Loucy (cell line): Measurements from ENCODE around the gene KIRREL3.

Source experiments
- H2AFZ ChIP-seq: fragments of 200-600 bp; sonication (generic); 2 replicates; pipeline ENCODE4 v1.6.0; 2016; ENCODE audit warnings: antibody characterized with exemption, mild to moderate bottlenecking, low read length, moderate library complexity
- H3F3A ChIP-seq: fragments of 200-600 bp; 2 replicates; pipeline ENCODE4 v1.6.0; 2016; ENCODE audit warnings: antibody characterized with exemption, low read depth, mild to moderate bottlenecking
- H3K27me3 ChIP-seq: fragments of 200-600 bp; sonication (generic); 2 replicates; pipeline ENCODE4 v1.6.1; 2014; ENCODE audit warnings: low read length, mild to moderate bottlenecking; ENCODE audit not compliant: insufficient read depth, poor library complexity, severe bottlenecking
- H3K36me3 ChIP-seq: fragments of 200-600 bp; sonication (generic); 2 replicates; pipeline ENCODE4 v1.6.1; 2016; ENCODE audit warnings: low read length; ENCODE audit not compliant: insufficient read depth
- H3K4me1 ChIP-seq: fragments of 200-600 bp; sonication (generic); 2 replicates; pipeline ENCODE4 v1.5.1; 2014; ENCODE audit warnings: low read length, mild to moderate bottlenecking; ENCODE audit not compliant: insufficient read depth, poor library complexity, severe bottlenecking
- H3K4me2 ChIP-seq: fragments of 200-600 bp; sonication (generic); 2 replicates; pipeline ENCODE4 v1.6.0; 2014; ENCODE audit warnings: antibody characterized with exemption, low read length, low read depth, mild to moderate bottlenecking; ENCODE audit not compliant: poor library complexity, severe bottlenecking
- H3K4me3 ChIP-seq: fragments of 200-600 bp; sonication (generic); 2 replicates; pipeline ENCODE4 v1.5.1; 2014; ENCODE audit warnings: low read length, mild to moderate bottlenecking, mixed read lengths; ENCODE audit not compliant: poor library complexity, severe bottlenecking
- H3K79me2 ChIP-seq: fragments of 200-600 bp; sonication (generic); 2 replicates; pipeline ENCODE4 v1.6.1; 2014; ENCODE audit warnings: low read length; ENCODE audit not compliant: insufficient read depth
- H3K9ac ChIP-seq: fragments of 200-600 bp; sonication (generic); 2 replicates; pipeline ENCODE4 v1.6.0; 2014; ENCODE audit warnings: mild to moderate bottlenecking, low read depth, low read length, moderate library complexity; ENCODE audit not compliant: poor library complexity, severe bottlenecking
- H3K9me2 ChIP-seq: fragments of 200-600 bp; sonication (generic); replicated peaks from 2 replicates; pipeline ENCODE4 v1.6.1; 2016; ENCODE audit warnings: low read depth, low read length, mixed read lengths
- H3K9me3 ChIP-seq: fragments of 200-600 bp; sonication (generic); 2 replicates; pipeline ENCODE4 v1.6.1; 2014; ENCODE audit warnings: mild to moderate bottlenecking, antibody characterized with exemption, low read length, low read depth; ENCODE audit not compliant: insufficient read depth
- H4K20me1 ChIP-seq: fragments of 200-600 bp; sonication (generic); 2 replicates; pipeline ENCODE4 v1.6.0; 2014; ENCODE audit warnings: antibody characterized with exemption, low read length, mild to moderate bottlenecking; ENCODE audit not compliant: insufficient read depth, poor library complexity, severe bottlenecking
- EZH2phosphoT487 ChIP-seq: fragments of 200-600 bp; IDR thresholded peaks from 2 replicates; pipeline ENCODE4 v1.6.1; 2018; ENCODE audit warnings: antibody characterized with exemption, mild to moderate bottlenecking, moderate library complexity, borderline replicate concordance
- TF ChIP-seq, protein P1 (sequence below): fragments of 200-600 bp; sonication (generic); conservative IDR thresholded peaks from 2 replicates; pipeline ENCODE4 v1.5.1; 2014; ENCODE audit warnings: mild to moderate bottlenecking, antibody characterized with exemption, low read length

Gene KIRREL3

GRCh38 chr11:126599217-126599897, 401.2 kb downstream of the KIRREL3 start:
- Histone ChIP-seq H2AFZ (no peak overlapping the region), H3K9me2 (no peaks in the 10 kb centered on the region), H3F3A (no peaks in the 10 kb centered on the region), H4K20me1 (no peaks in the 10 kb centered on the region), H3K27me3 (no peaks in the 10 kb centered on the region), H3K4me1 (no peaks in the 10 kb centered on the region), H3K9me3 (no peaks in the 10 kb centered on the region), H3K79me2 (no peaks in the 10 kb centered on the region), H3K36me3 (no peaks in the 10 kb centered on the region), H3K9ac (no peak overlapping the region), H3K4me3 (no peak overlapping the region), H3K4me2 (no peak overlapping the region)
- no peak for TF ChIP-seq EZH2phosphoT487
- TF ChIP-seq, protein P1, sequence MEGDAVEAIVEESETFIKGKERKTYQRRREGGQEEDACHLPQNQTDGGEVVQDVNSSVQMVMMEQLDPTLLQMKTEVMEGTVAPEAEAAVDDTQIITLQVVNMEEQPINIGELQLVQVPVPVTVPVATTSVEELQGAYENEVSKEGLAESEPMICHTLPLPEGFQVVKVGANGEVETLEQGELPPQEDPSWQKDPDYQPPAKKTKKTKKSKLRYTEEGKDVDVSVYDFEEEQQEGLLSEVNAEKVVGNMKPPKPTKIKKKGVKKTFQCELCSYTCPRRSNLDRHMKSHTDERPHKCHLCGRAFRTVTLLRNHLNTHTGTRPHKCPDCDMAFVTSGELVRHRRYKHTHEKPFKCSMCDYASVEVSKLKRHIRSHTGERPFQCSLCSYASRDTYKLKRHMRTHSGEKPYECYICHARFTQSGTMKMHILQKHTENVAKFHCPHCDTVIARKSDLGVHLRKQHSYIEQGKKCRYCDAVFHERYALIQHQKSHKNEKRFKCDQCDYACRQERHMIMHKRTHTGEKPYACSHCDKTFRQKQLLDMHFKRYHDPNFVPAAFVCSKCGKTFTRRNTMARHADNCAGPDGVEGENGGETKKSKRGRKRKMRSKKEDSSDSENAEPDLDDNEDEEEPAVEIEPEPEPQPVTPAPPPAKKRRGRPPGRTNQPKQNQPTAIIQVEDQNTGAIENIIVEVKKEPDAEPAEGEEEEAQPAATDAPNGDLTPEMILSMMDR, result no peak

DNA sequence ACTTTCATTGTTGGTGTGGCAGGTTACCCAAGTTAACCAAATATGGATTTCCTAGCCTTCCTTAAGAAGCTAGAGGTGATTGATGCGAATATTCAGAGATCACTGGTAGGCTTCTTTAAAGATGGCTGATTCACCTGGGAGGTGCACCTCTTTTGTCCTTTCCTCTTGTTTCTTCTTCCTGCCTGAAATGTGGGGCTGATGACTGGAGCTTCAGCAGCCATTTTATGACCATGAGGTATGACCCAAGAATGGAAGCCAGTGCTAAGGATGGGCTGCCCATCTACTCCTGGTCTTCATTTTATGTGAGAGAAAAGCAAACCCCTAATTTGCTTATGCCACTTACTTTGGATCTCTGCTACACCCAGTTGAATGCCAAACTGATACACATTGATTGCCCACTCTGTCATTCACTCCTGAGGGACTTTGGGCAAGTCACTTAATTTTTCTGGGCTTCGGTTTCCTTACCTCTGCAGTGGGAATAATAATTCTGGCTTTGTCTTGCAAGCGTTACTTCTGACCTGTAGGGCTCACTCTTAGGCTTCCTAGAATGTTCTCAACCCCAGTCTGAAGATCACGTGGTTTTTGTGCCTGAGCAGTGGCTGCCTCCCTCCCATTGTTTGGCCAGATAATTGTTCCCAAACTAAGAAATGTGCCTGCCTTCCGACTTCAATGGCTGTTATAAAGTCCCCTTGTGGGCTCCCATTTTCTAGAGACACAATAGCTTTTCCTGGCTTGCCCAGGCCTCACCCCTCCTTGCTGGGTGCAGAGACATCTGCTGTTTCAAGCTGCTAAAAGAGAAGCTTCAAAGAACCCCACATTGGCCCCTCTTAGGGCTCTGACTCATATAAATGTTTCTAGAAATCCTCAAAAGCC, 402.0 kb downstream of the KIRREL3 start:
- no peaks in the 10 kb centered on the region for H3K9me3 ChIP-seq
- no peaks in the 10 kb centered on the region for H3K4me1 ChIP-seq
- TF ChIP-seq EZH2phosphoT487, result no peak
- TF ChIP-seq, protein P1, result no peak
- no peaks in the 10 kb centered on the region for H3K27me3 ChIP-seq
- no peaks in the 10 kb centered on the region for H3F3A ChIP-seq
- no peaks in the 10 kb centered on the region for H3K9me2 ChIP-seq
- H4K20me1 ChIP-seq, result no peaks in the 10 kb centered on the region
- no peaks in the 10 kb centered on the region for H3K36me3 ChIP-seq
- H3K9ac ChIP-seq, result no peak overlapping the region
- no peaks in the 10 kb centered on the region for H3K79me2 ChIP-seq
- no peak overlapping the region for H2AFZ ChIP-seq
- H3K4me2 ChIP-seq, result no peak overlapping the region
- H3K4me3 ChIP-seq, result no peak overlapping the region

DNA sequence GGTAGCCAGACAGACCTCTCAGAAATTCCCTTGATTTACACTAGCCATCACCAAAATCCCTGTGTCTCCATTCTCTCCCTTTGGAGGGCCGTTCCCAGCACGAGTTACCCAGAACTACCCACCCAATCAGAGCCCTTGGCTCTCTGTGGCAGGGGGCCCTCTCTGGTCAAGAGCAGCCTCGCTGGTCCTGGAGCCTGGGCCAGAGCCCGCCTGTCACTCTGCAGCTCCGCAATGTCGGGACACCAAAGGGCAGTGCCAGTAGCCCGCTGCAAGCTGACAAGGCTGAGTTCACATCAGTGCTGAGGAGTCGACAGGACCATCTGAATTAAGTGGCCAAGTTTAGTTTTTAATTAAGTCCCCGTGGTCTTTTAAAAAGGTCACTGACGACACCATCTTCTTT, 403.5 kb downstream of the KIRREL3 start:
- no peak overlapping the region for H3K4me3 ChIP-seq
- H3K27me3 ChIP-seq, result no peaks in the 10 kb centered on the region
- no peaks in the 10 kb centered on the region for H3K36me3 ChIP-seq
- H3K4me2 ChIP-seq, result no peak overlapping the region
- no peaks in the 10 kb centered on the region for H3K79me2 ChIP-seq
- no peak overlapping the region for H2AFZ ChIP-seq
- no peak for TF ChIP-seq EZH2phosphoT487
- TF ChIP-seq, protein P1, result no peak
- no peaks in the 10 kb centered on the region for H3K9me3 ChIP-seq
- H4K20me1 ChIP-seq, result no peaks in the 10 kb centered on the region
- no peaks in the 10 kb centered on the region for H3K9me2 ChIP-seq
- no peaks in the 10 kb centered on the region for H3K4me1 ChIP-seq
- no peak overlapping the region for H3K9ac ChIP-seq
- H3F3A ChIP-seq, result no peaks in the 10 kb centered on the region
